Right atrium auricular region (tissue), 2 donors: ENCODE data around the gene CLCN3. TPM values are rescaled to one million over a fixed set of nuclear protein-coding genes. Genes with fewer than 3 reads are reported as not detected.
A peak's percentile ranks its signal among the peaks of the same experiment; 100 is the strongest.
"Not testable (repeated sequence)": the region's sequence is repeated elsewhere in the genome, so short reads cannot be mapped to it uniquely, and the experiment has no call there.

Experiments used
- DNase-seq: peaks from one replicate; pipeline ENCODE4 v3.0.0-alpha.2; 2019; ENCODE audit warnings: low spot score
- H3K27ac ChIP-seq, 2 donors: fragments of 200-600 bp; sonication (generic); 1 replicate in 1 of 2; 2 replicates in 1 of 2; pipeline ENCODE4 v1.5.1; 2016 to 2019
- H3K27me3 ChIP-seq, 2 donors: fragments of 200-600 bp; sonication (generic); one replicate each; pipeline versions ENCODE4 v1.5.1 to v1.6.0; 2017 to 2019
- H3K36me3 ChIP-seq: fragments of 200-600 bp; sonication (generic); one replicate; pipeline ENCODE4 v1.5.1; 2016
- H3K4me1 ChIP-seq, 2 donors: fragments of 200-600 bp; sonication (generic); one replicate each; pipeline versions ENCODE4 v1.5.1 to v1.6.0; 2017 to 2019
- H3K4me3 ChIP-seq, 2 donors: fragments of 200-600 bp; sonication (generic); 1 replicate in 1 of 2; 2 replicates in 1 of 2; pipeline ENCODE4 v1.5.1; 2017 to 2019; ENCODE audit warnings: mild to moderate bottlenecking in 1 of 2, moderate library complexity in 1 of 2
- H3K9me3 ChIP-seq, 2 donors: fragments of 200-600 bp; sonication (generic); one replicate each; pipeline ENCODE4 v1.5.1; 2019
- total RNA-seq, 2 donors: library from RNA; depleted of rRNA; stranded (reverse); fragments of >200 nt; gene quantifications; one replicate each; pipeline ENCODE4 v1.1.0, GENCODE V29; 2016
- TF ChIP-seq, protein P1 (sequence below), 2 donors: fragments of 200-600 bp; sonication (generic); IDR thresholded peaks; one replicate each; pipeline ENCODE4 v1.5.1; 2019; ENCODE audit warnings: antibody characterized with exemption in 2 of 2

The CLCN3 gene
- total RNA-seq, 2 donors from 2014 or later: 32.9 to 58.4 TPM

DNA sequence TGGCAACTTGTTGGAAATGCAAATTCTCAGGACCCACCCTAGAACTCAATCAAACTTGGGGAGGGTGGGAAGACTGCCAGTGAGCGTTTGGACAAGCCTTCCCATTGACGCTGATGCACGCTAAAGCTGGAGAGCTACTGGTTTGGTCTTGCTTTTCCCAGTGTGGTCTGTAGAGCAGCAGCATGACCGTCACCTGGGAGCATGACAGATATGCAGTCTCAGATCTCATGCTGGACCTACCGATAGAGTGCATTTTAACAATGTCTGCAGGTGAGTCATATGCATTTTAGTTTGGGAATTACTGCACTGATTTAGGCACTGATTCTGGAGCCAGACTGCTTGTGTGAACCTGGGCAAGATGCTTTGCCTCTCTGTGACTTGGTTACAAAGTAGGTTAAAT lies 110.2 kb downstream of the CLCN3 start:
- no peaks in the 10 kb centered on the region for H3K27me3 ChIP-seq
- no peaks in the 10 kb centered on the region for H3K9me3 ChIP-seq
- peaks cover 21% of the 10 kb centered on the region for H3K36me3 ChIP-seq
- TF ChIP-seq, protein P1, sequence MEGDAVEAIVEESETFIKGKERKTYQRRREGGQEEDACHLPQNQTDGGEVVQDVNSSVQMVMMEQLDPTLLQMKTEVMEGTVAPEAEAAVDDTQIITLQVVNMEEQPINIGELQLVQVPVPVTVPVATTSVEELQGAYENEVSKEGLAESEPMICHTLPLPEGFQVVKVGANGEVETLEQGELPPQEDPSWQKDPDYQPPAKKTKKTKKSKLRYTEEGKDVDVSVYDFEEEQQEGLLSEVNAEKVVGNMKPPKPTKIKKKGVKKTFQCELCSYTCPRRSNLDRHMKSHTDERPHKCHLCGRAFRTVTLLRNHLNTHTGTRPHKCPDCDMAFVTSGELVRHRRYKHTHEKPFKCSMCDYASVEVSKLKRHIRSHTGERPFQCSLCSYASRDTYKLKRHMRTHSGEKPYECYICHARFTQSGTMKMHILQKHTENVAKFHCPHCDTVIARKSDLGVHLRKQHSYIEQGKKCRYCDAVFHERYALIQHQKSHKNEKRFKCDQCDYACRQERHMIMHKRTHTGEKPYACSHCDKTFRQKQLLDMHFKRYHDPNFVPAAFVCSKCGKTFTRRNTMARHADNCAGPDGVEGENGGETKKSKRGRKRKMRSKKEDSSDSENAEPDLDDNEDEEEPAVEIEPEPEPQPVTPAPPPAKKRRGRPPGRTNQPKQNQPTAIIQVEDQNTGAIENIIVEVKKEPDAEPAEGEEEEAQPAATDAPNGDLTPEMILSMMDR (IDR thresholded peaks at IDR 0.05): no peak
- no peak overlapping the region for H3K27ac ChIP-seq
- H3K4me1 ChIP-seq: no peaks in the 10 kb centered on the region
- no peak overlapping the region for H3K4me3 ChIP-seq
- DNase-seq: no peak

DNA sequence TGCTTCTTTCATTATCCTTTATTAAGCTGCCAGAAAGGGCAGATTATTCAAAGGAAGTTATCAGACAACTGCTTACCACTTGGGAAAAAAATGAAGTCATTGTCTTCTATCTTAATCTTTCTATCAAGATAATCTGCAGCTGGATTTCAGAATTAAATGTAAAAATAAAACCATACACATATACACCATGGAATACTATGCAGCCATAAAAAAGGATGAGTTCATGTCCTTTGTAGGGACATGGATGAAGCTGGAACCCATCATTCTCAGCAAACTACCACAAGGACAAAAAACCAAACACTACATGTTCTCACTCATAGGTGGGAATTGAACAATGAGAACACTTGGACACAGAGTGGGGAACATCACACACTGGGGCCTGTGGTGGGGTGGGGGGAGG lies 118.2 kb downstream of the CLCN3 start:
- not testable (repeated sequence) for DNase-seq, H3K36me3 ChIP-seq

DNA sequence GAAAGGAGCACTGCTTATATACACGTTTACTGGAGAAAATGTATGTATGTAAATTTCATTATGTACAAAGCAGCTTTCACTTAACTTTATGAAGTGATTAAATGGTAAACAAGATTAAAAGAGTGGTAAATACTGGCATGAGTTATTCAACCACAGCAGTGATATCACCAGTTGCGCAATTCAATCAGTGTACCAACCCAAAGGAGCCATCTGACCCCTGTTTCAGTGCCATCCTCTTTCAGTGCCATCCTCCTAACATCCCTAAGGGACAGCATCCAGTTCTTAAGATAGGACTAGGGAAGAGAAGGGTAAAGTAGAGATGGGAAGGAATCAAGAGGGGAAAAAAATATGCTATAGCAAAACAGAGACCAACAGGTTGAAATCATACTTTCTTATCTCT lies 121.2 kb downstream of the CLCN3 start:
- Histone ChIP-seq H3K36me3 (peaks cover 2% of the 10 kb centered on the region), H3K9me3 (no peaks in the 10 kb centered on the region), H3K27ac (no peak overlapping the region), H3K4me3 (no peak overlapping the region), H3K27me3 (no peaks in the 10 kb centered on the region), H3K4me1 (no peaks in the 10 kb centered on the region)
- TF ChIP-seq, protein P1 (IDR thresholded peaks at IDR 0.05): no peak
- no peak for DNase-seq

More for the DNA sequence above, 118.2 kb downstream of the CLCN3 start:
- H3K9me3 ChIP-seq, H3K27ac ChIP-seq, H3K4me3 ChIP-seq, H3K27me3 ChIP-seq, H3K4me1 ChIP-seq: not testable (repeated sequence)

DNA sequence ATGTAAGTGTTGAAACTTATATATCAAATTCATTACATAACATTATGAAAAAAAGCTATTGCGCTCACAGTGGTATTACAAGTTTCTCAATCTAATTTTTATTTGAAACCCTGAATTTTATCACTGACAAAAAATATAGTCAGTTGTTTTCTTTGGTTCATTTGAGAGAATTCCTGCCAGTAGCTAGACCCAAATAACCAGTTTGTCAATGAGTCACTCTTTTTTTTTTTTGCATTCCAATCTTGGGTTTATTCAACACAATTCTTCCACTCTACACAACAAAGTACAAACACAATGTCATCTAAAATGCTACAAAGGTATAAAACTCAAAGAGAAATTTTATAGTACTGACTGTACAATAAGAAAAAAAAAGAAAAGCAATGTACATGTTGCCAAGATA lies 124.2 kb downstream of the CLCN3 start:
- DNase-seq: no peak
- no peaks in the 10 kb centered on the region for H3K27me3 ChIP-seq
- H3K4me3 ChIP-seq: no peak overlapping the region
- no peak overlapping the region for H3K27ac ChIP-seq
- peaks cover 4% of the 10 kb centered on the region for H3K36me3 ChIP-seq
- no peaks in the 10 kb centered on the region for H3K9me3 ChIP-seq
- H3K4me1 ChIP-seq: no peaks in the 10 kb centered on the region
- TF ChIP-seq, protein P1 (IDR thresholded peaks at IDR 0.05): no peak

DNA sequence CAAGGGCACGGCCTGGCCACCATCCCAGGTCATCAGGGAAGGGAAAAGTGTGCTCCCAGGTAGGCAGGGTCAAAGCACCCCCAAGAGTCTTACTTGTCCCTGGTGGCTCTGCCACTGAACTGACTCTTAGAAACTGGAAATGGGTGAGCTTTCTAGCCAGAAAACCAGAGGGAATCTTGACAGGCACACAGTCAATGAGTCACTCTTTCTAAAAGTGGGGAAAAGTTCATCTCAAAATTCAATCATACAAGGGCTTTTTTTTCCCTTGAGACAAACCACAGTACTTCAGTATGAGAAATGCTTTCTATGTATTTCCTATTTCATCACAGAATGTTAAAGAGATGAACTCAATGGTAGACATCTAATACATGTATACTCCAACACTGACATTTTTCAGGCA lies 124.9 kb downstream of the CLCN3 start:
- no peak overlapping the region for H3K27ac ChIP-seq
- H3K36me3 ChIP-seq: peaks cover 4% of the 10 kb centered on the region
- no peaks in the 10 kb centered on the region for H3K27me3 ChIP-seq
- no peaks in the 10 kb centered on the region for H3K9me3 ChIP-seq
- no peak overlapping the region for H3K4me3 ChIP-seq
- no peak for DNase-seq
- no peaks in the 10 kb centered on the region for H3K4me1 ChIP-seq
- TF ChIP-seq, protein P1 (IDR thresholded peaks at IDR 0.05): no peak

DNA sequence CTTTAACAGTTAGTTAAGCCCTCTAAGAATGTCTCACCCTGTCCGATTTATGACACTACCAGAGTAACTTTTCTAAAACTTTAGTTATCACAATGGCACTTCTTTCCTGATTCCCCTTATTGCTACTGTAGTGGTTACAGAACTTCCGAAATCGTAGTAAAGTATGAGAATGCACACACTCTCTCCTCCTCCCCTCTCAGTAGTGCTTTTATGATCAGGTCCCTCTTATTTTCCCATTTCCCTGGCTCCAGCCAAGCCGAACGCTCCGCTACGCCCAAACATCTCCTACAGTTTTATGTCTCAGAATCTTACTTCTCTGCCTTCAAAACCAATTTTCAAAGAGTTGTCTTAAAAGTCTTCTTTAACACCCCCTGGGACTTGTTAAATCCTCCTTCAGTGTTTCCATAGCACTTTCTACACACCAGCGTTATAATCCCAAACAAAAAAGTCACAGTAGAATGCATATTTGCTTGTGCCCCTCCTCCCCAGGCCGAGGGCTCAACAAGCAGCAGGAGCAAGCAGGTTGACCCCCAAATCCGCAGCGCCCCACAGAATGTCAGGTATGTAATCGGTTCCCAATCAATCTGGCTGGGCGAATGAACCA lies 136.7 kb downstream of the CLCN3 start:
- peak overlapping the region; percentile 51 to 70 for H3K27ac ChIP-seq
- no peaks in the 10 kb centered on the region for H3K27me3 ChIP-seq
- DNase-seq: no peak
- peaks cover 14% of the 10 kb centered on the region for H3K36me3 ChIP-seq
- no peaks in the 10 kb centered on the region for H3K9me3 ChIP-seq
- TF ChIP-seq, protein P1 (IDR thresholded peaks at IDR 0.05): no peak
- H3K4me3 ChIP-seq: peak overlapping the region; percentile 72 to 73
- peaks cover 0 to 14% of the 10 kb centered on the region in 2 donors for H3K4me1 ChIP-seq
